SK-N-MC (cell line): ENCODE results near the gene CEP120.

Experiments used
- EZH2 ChIP-seq: fragments of 200-600 bp; sonication (generic); IDR thresholded peaks from one replicate; pipeline ENCODE4 v1.6.1; 2017; ENCODE audit warnings: antibody characterized with exemption
- FOXP2 ChIP-seq: optimal IDR thresholded peaks from 2 replicates; pipeline ENCODE3; 2011; ENCODE audit warnings: mild to moderate bottlenecking, moderate library complexity; ENCODE audit not compliant: insufficient read depth; ENCODE audit errors: extremely low read length, control extremely low read depth
- POLR2AphosphoS5 ChIP-seq: IDR thresholded peaks from 2 replicates; pipeline ENCODE4 v1.6.1; 2012; ENCODE audit warnings: mild to moderate bottlenecking, low read depth, low read length, borderline replicate concordance

DNA sequence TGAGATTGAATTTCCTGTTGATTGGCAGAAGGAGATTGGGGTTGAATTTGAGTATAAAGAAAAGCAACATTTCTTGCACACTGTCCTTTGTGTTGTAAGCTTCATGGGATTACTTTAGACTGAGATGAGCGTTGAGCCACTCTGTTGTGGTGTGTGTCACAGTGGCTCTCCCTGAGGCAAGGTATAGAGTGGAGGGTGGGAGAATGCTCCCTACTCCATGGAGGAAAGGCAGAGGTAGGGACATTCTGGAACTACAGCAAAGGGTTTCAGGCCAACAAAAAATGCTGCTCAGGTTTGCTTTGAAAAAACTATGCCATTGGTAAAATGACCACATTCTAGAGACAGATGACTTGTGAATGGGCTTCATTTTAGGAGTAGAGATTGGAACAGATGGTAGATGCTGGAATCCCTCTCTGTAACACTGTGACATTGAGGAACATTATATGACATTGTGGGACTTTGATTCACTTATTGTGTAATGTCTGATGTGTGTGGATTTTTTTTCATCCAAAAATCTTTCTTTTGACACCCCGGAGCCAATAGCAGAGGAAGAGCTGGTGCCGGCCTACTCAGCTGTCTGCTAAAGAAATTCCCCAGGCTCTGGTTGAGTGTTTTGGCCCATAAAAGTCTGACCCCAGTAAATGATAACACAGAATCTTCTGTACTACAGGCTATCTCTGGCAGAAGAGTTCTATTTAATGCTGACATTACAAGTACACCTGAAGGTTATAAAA lies 6.2 kb upstream of the CEP120 start:
- TF ChIP-seq EZH2, result no peak
- no peak for TF ChIP-seq POLR2AphosphoS5
- no peak for TF ChIP-seq FOXP2
